ENCODE results near the gene GUCY1A1.

The GUCY1A1 gene

GRCh38 chr4:155659176-155659575 lies 7.5 kb upstream of the GUCY1A1 start:
- no peak for DNase-seq

DNA sequence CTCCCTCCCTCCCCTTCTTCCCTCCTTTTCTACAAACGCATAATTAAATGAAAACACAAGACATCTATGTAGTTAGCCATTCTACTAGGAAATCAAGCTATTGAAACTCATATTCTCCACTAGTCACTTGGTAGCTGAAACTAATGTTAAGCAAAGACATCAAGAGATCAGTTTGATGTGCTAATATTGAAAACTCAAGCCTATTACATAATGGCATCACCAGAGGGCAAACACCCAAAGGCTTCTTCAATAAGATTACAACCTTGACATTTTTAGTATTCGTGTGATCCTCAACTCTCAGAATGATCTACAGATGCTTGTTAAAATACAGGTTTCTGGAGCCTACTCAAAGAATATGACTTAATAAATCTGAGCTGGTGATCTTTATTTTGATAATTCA lies 6.2 kb upstream of the GUCY1A1 start:
- DNase-seq, result no peak

GRCh38 chr4:155665054-155665453 lies 1.6 kb upstream of the GUCY1A1 start:
- DNase-seq, result no peak

DNA sequence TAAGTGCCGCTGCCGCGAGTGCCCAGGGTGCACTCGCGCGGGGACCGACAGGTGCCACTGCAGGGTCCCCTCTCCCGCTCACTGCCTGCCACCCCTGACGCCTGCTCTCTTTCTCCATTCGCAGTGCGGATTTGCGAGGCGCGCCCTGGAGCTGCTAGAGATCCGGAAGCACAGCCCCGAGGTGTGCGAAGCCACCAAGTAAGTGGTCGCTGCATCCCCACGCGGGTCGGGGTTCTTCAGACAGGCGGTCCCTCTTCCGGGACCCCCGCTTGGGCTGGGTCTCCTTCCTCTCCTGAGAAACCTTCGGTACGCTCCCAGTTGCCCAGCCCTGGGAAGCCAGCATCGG lies 547 bp downstream of the GUCY1A1 start:
- peak; percentile 21 for DNase-seq

GRCh38 chr4:155667568-155668511 lies 1.2 kb downstream of the GUCY1A1 start:
- DNase-seq, result peak; percentile 27

DNA sequence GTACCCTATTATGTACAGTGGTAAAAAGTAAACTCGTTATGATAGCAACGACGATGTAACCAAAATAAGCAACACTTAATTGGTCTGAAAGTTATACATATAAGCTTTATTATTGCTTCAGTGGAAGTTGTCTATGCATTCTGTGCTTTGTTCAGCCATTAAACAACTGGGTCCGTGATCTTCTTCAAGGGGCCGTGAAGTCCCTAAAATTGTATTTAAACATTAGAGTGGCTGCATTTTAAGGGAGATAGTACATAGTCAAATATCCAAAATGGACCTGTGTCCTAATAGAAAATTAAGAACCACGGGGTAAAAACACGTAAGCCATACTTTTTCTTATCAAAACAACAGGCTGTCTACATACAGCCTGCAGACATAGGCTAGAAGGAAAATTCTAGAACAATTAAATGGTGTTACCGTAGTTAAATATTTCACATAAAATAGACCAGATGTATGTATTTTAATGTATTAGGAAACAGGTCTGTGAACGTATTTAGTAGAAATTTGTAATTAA lies 2.1 kb downstream of the GUCY1A1 start:
- no peak for DNase-seq

DNA sequence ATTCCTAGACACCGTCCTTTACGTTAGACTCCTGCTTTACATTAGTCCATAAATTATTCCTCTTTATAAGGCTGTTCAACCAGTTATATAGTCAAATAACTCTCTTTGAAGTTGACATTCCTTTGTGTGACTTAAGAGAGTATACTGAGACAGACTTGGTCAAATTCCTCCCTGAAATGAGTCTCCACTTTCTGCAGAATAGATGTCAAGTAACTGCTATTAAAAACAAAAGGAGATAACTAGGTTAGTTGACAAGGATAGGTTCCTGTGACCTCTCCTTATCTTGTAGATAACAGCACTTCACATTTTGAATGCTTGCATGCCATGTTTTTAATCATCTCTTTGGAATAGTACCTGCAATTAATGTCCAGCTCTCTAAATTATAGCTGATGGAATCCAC lies 5.7 kb downstream of the GUCY1A1 start:
- DNase-seq, result no peak

- no peak for DNase-seq
Measured at GRCh38 chr4:155673453-155673979, 6.9 kb downstream of the GUCY1A1 start.

GRCh38 chr4:155674669-155675071 lies 8.0 kb downstream of the GUCY1A1 start:
- no peak for DNase-seq

GRCh38 chr4:155675709-155676429 lies 9.2 kb downstream of the GUCY1A1 start:
- DNase-seq, result no peak

- peak; percentile 19 for DNase-seq
Measured at GRCh38 chr4:155676430-155676825, 9.8 kb downstream of the GUCY1A1 start.

GRCh38 chr4:155678011-155678410 lies 11.4 kb downstream of the GUCY1A1 start:
- no peak for DNase-seq

DNA sequence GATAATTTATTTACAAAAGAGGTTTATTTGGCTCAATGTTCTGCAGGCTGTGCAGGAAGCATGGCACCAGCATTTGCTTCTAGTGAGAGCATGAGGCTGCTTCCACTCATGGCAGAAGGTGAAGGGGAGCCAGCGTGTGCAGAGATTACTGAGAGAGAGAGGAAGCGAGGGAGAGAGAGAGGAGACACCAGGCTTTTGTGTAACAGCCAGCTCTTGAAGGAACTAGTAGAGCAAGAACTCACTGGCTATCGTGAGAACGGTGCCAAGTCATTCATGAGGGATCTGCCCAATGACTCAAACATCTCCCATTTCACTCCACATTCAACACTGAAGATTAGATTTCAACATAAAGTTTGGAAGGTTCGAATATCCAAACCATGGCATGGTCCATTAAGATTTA lies 12.7 kb downstream of the GUCY1A1 start:
- DNase-seq, result peak; percentile 13

- DNase-seq, result peak; percentile 31
Measured at GRCh38 chr4:155681886-155682285, 15.2 kb downstream of the GUCY1A1 start.

GRCh38 chr4:155684423-155684822 lies 17.8 kb downstream of the GUCY1A1 start:
- no peak for DNase-seq

- no peak for DNase-seq
Measured at GRCh38 chr4:155684892-155685541, 18.4 kb downstream of the GUCY1A1 start.

GRCh38 chr4:155687380-155687982 lies 20.8 kb downstream of the GUCY1A1 start:
- no peak for DNase-seq

GRCh38 chr4:155688211-155688610 lies 21.6 kb downstream of the GUCY1A1 start:
- no peak for DNase-seq

- DNase-seq, result no peak
Measured at GRCh38 chr4:155688860-155689259, 22.2 kb downstream of the GUCY1A1 start.

DNA sequence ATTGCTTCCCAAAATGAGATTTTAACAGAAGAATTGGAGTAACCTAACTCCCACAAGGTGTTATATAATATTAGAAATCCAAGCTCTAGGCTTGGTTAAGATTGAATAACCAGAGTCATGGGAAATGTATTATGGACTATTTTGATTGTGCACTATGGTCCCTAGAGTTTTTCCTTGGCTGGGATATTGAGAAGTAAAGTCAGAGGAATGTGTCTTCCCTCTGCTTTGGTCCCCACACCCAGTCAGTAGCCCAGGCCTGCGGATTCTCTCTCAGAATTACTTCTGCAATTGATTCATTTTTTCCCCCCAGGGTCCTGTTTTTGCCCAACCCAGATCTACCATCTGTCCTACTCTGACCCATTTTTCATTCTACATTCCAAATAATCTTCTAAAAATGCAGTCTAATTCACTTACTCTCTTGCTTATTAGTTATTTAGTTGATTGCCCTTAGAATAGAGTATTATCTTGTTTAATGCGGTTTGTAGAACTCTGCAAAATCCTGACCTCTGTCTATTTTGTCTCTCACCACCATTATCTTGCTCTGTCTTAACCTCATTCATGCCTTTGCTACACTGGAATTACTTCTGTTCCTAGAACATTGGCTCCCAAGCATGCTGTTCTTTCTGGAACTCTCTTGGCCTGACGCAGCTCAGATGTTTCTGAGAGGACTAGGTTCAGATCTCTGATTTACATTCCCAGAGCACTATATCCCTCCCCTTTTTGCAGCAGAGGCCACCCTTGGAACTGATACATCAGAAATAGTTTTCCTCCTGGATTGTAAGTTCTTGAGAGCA lies 23.6 kb downstream of the GUCY1A1 start:
- DNase-seq, result no peak

- DNase-seq, result no peak
Measured at GRCh38 chr4:155692361-155692760, 25.7 kb downstream of the GUCY1A1 start.
